ENCODE measurements around the gene FBXW12.

Gene FBXW12

GRCh38 chr3:48411041-48411588 lies 39.1 kb downstream of the FBXW12 start:
- Histone ChIP-seq H2AFZ (ENCODE audit: low read depth, low read length) (no peak overlapping the region), H3K4me3 (ENCODE audit: low read length) (no peak overlapping the region), H3K9me3 (ENCODE audit: insufficient read depth, low read length) (no peaks in the 10 kb centered on the region), H3K27me3 (ENCODE audit: low read depth, low read length) (no peaks in the 10 kb centered on the region), H3K4me1 (ENCODE audit: low read length) (no peaks in the 10 kb centered on the region), H4K20me1 (ENCODE audit: insufficient read depth, low read length) (no peaks in the 10 kb centered on the region), H3K36me3 (replicated peaks; ENCODE audit: low read depth, low read length) (peaks cover 4% of the 10 kb centered on the region), H3K4me2 (ENCODE audit: low read length) (no peak overlapping the region), H3K79me2 (ENCODE audit: low read length) (no peaks in the 10 kb centered on the region), H3K9ac (ENCODE audit: low read length) (no peak overlapping the region), H3K27ac (ENCODE audit: low read length) (no peak overlapping the region)
- no peak for TF ChIP-seq EZH2phosphoT487 (IDR thresholded peaks at IDR 0.05; ENCODE audit: low read depth)
- no peak for TF ChIP-seq CTCF (IDR thresholded peaks at IDR 0.05; ENCODE audit: low read depth, low read length)

- Histone ChIP-seq H3K27ac (ENCODE audit: low read length) (no peak overlapping the region), H3K4me1 (ENCODE audit: low read length) (no peaks in the 10 kb centered on the region), H2AFZ (ENCODE audit: low read depth, low read length) (no peak overlapping the region), H3K4me2 (ENCODE audit: low read length) (no peak overlapping the region), H3K79me2 (ENCODE audit: low read length) (no peaks in the 10 kb centered on the region), H4K20me1 (ENCODE audit: insufficient read depth, low read length) (no peaks in the 10 kb centered on the region), H3K36me3 (replicated peaks; ENCODE audit: low read depth, low read length) (peaks cover 4% of the 10 kb centered on the region), H3K9me3 (ENCODE audit: insufficient read depth, low read length) (no peaks in the 10 kb centered on the region), H3K9ac (ENCODE audit: low read length) (no peak overlapping the region), H3K27me3 (ENCODE audit: low read depth, low read length) (no peaks in the 10 kb centered on the region), H3K4me3 (ENCODE audit: low read length) (no peak overlapping the region)
- no peak for TF ChIP-seq CTCF (IDR thresholded peaks at IDR 0.05; ENCODE audit: low read depth, low read length)
- TF ChIP-seq EZH2phosphoT487 (IDR thresholded peaks at IDR 0.05; ENCODE audit: low read depth): no peak
Observed at GRCh38 chr3:48411606-48412374, 39.8 kb downstream of the FBXW12 start.

- Histone ChIP-seq H3K9ac (ENCODE audit: low read length) (no peak overlapping the region), H3K36me3 (replicated peaks; ENCODE audit: low read depth, low read length) (peaks cover 4% of the 10 kb centered on the region)
- TF ChIP-seq EZH2phosphoT487 (IDR thresholded peaks at IDR 0.05; ENCODE audit: low read depth): no peak
- TF ChIP-seq CTCF (IDR thresholded peaks at IDR 0.05; ENCODE audit: low read depth, low read length): no peak
Observed at GRCh38 chr3:48412375-48413001, 40.5 kb downstream of the FBXW12 start.

GRCh38 chr3:48413086-48413485 lies 41.1 kb downstream of the FBXW12 start:
- Histone ChIP-seq H4K20me1 (ENCODE audit: insufficient read depth, low read length) (no peaks in the 10 kb centered on the region), H3K36me3 (replicated peaks; ENCODE audit: low read depth, low read length) (peaks cover 4% of the 10 kb centered on the region), H3K27ac (ENCODE audit: low read length) (no peak overlapping the region), H3K9ac (ENCODE audit: low read length) (no peak overlapping the region), H3K79me2 (ENCODE audit: low read length) (no peaks in the 10 kb centered on the region), H3K4me3 (ENCODE audit: low read length) (no peak overlapping the region), H3K4me1 (ENCODE audit: low read length) (no peaks in the 10 kb centered on the region), H2AFZ (ENCODE audit: low read depth, low read length) (no peak overlapping the region), H3K4me2 (ENCODE audit: low read length) (no peak overlapping the region), H3K27me3 (ENCODE audit: low read depth, low read length) (no peaks in the 10 kb centered on the region), H3K9me3 (ENCODE audit: insufficient read depth, low read length) (no peaks in the 10 kb centered on the region)
- TF ChIP-seq CTCF (IDR thresholded peaks at IDR 0.05; ENCODE audit: low read depth, low read length) (no peak), EZH2phosphoT487 (IDR thresholded peaks at IDR 0.05; ENCODE audit: low read depth) (no peak)

More at GRCh38 chr3:48412375-48413001, 40.5 kb downstream of the FBXW12 start:
- Histone ChIP-seq H3K9me3 (ENCODE audit: insufficient read depth, low read length) (no peaks in the 10 kb centered on the region), H3K79me2 (ENCODE audit: low read length) (no peaks in the 10 kb centered on the region), H3K27me3 (ENCODE audit: low read depth, low read length) (no peaks in the 10 kb centered on the region), H3K27ac (ENCODE audit: low read length) (no peak overlapping the region), H3K4me1 (ENCODE audit: low read length) (no peaks in the 10 kb centered on the region), H3K4me3 (ENCODE audit: low read length) (no peak overlapping the region), H2AFZ (ENCODE audit: low read depth, low read length) (no peak overlapping the region), H4K20me1 (ENCODE audit: insufficient read depth, low read length) (no peaks in the 10 kb centered on the region), H3K4me2 (ENCODE audit: low read length) (no peak overlapping the region)

All from OCI-LY3 (cell line).